Mesenchymal stem cell (in vitro differentiated cells and primary cell): ENCODE data around the gene GRXCR2.

Experiments
- DNase-seq: peaks from one replicate; pipeline ENCODE4 v3.0.0-alpha.2; 2013
- H2AFZ ChIP-seq: one replicate; pipeline ENCODE4 v1.6.1; 2013; ENCODE audit warnings: low read depth, mild to moderate bottlenecking, control low read depth, inconsistent platforms, low read length, moderate library complexity
- H2AK5ac ChIP-seq: 2 replicates; pipeline ENCODE4 v1.6.1; 2013; ENCODE audit warnings: low read length, moderate library complexity, mild to moderate bottlenecking, inconsistent platforms; ENCODE audit not compliant: severe bottlenecking
- H2BK120ac ChIP-seq: one replicate; pipeline ENCODE4 v1.6.1; 2013; ENCODE audit warnings: low read depth, mild to moderate bottlenecking, inconsistent platforms, low read length, moderate library complexity
- H2BK12ac ChIP-seq, 2 experiments: one replicate each; pipeline ENCODE4 v1.6.1; 2013; ENCODE audit warnings: inconsistent platforms in 2 of 2, low read length in 2 of 2, mild to moderate bottlenecking in 2 of 2, moderate library complexity in 2 of 2, control low read depth in 1 of 2
- H2BK15ac ChIP-seq: one replicate; pipeline ENCODE4 v1.6.1; 2013; ENCODE audit warnings: mild to moderate bottlenecking, low read depth, inconsistent platforms; ENCODE audit not compliant: poor library complexity, severe bottlenecking
- H2BK5ac ChIP-seq: 2 replicates; pipeline ENCODE4 v1.6.1; 2013; ENCODE audit warnings: low read depth, mild to moderate bottlenecking, low read length, control low read depth, inconsistent platforms; ENCODE audit not compliant: poor library complexity, severe bottlenecking
- H3K14ac ChIP-seq, 2 experiments: one replicate each; pipeline ENCODE4 v1.6.1; 2013; ENCODE audit warnings: inconsistent platforms in 2 of 2, low read length in 2 of 2, control low read depth in 1 of 2, mild to moderate bottlenecking in 1 of 2, moderate library complexity in 1 of 2
- H3K18ac ChIP-seq, 2 experiments: one replicate each; pipeline ENCODE4 v1.6.1; 2013; ENCODE audit warnings: inconsistent platforms in 2 of 2, low read length in 2 of 2, control low read depth in 1 of 2, low read depth in 1 of 2, mild to moderate bottlenecking in 1 of 2
- H3K23ac ChIP-seq, 2 experiments: one replicate each; pipeline ENCODE4 v1.6.1; 2013; ENCODE audit warnings: inconsistent platforms in 2 of 2, low read length in 2 of 2, mild to moderate bottlenecking in 2 of 2, moderate library complexity in 2 of 2, control low read depth in 1 of 2
- H3K27ac ChIP-seq: 2 replicates; pipeline ENCODE4 v1.5.1; 2013; ENCODE audit warnings: mild to moderate bottlenecking, moderate library complexity, low read length, control low read depth, inconsistent platforms; ENCODE audit not compliant: poor library complexity, severe bottlenecking
- H3K27me3 ChIP-seq, 2 experiments: 2 replicates each; pipeline versions ENCODE4 v1.6.1 to v1.7.0; 2013; ENCODE audit warnings: low read length in 2 of 2, mild to moderate bottlenecking in 2 of 2, moderate library complexity in 2 of 2, control low read depth in 1 of 2, inconsistent platforms in 1 of 2; ENCODE audit not compliant: control insufficient read depth in 1 of 2, insufficient read depth in 1 of 2
- H3K36me3 ChIP-seq, 2 experiments: 2 replicates each; pipeline versions ENCODE4 v1.6.1 to v1.7.0; 2013; ENCODE audit warnings: low read length in 2 of 2, control low read depth in 1 of 2, inconsistent platforms in 1 of 2, low read depth in 1 of 2, mild to moderate bottlenecking in 1 of 2; ENCODE audit not compliant: insufficient read depth in 2 of 2, control insufficient read depth in 1 of 2
- H3K4ac ChIP-seq, 2 experiments: one replicate each; pipeline ENCODE4 v1.6.1; 2013; ENCODE audit warnings: inconsistent platforms in 2 of 2, low read length in 2 of 2, mild to moderate bottlenecking in 2 of 2, moderate library complexity in 2 of 2, control low read depth in 1 of 2, low read depth in 1 of 2
- H3K4me1 ChIP-seq: 2 replicates; pipeline ENCODE4 v1.6.1; 2013; ENCODE audit warnings: low read depth, low read length, control low read depth; ENCODE audit not compliant: control insufficient read depth, insufficient read depth
- H3K4me2 ChIP-seq: 2 replicates; pipeline ENCODE4 v1.6.1; 2013; ENCODE audit warnings: low read length, mild to moderate bottlenecking, inconsistent platforms; ENCODE audit not compliant: poor library complexity, severe bottlenecking
- H3K4me3 ChIP-seq, 2 experiments: 2 replicates each; pipeline versions ENCODE4 v1.5.1 to v1.7.0; 2013; ENCODE audit warnings: low read length in 2 of 2, mild to moderate bottlenecking in 2 of 2, control low read depth in 1 of 2, low read depth in 1 of 2; ENCODE audit not compliant: insufficient read depth in 1 of 2
- H3K79me1 ChIP-seq: replicated peaks from 2 replicates; pipeline ENCODE4 v1.6.1; 2013; ENCODE audit warnings: mild to moderate bottlenecking, control low read depth, low read length, inconsistent platforms; ENCODE audit not compliant: poor library complexity, severe bottlenecking
- H3K9ac ChIP-seq: 2 replicates; pipeline ENCODE4 v1.7.0; 2013; ENCODE audit warnings: mild to moderate bottlenecking, low read length, moderate library complexity
- H3K9me3 ChIP-seq: 2 replicates; pipeline ENCODE4 v1.7.0; 2013; ENCODE audit warnings: mild to moderate bottlenecking, low read length; ENCODE audit not compliant: control insufficient read depth
- H4K8ac ChIP-seq: one replicate; pipeline ENCODE4 v1.6.1; 2013; ENCODE audit warnings: inconsistent platforms, mild to moderate bottlenecking, low read length, moderate library complexity
- H4K91ac ChIP-seq: one replicate; pipeline ENCODE4 v1.6.1; 2013; ENCODE audit warnings: mild to moderate bottlenecking, low read length, inconsistent platforms
- WGBS: methylation state at CpG from one replicate; pipeline ENCODE4 v1.1.7; 2013; ENCODE audit warnings: mixed read lengths; 5-methylcytosine and 5-hydroxymethylcytosine counted together

Gene GRXCR2

DNA sequence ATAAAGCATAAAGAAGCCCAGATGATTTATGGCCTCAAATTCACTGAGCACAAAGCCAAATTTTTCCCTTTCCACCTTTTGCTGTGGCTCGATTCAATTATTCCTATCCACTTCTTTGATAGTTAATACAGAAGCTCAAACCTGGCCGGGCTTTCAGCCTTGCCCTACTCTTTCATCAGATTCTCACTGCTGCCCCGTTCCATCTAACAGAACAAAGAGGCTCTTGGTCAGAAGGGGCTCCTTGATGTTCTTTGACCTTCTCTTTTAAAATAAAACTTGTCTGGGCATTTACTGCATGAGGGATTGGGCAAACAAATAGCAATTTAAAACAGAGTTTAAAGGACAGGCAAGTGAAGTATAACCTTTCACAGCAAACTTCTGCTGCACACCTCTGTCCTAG, 9.8 kb downstream of the GRXCR2 start:
- H3K23ac ChIP-seq = no peak overlapping the region
- H4K91ac ChIP-seq = no peak overlapping the region
- no peak overlapping the region for H3K18ac ChIP-seq
- H3K4me2 ChIP-seq = no peak overlapping the region
- no peak overlapping the region for H2BK120ac ChIP-seq
- no peak overlapping the region for H3K4me3 ChIP-seq
- H4K8ac ChIP-seq = no peak overlapping the region
- H2AK5ac ChIP-seq = no peak overlapping the region
- H3K4me1 ChIP-seq = no peaks in the 10 kb centered on the region
- H3K14ac ChIP-seq = no peak overlapping the region
- no peak for DNase-seq
- H2AFZ ChIP-seq = no peak overlapping the region
- H2BK15ac ChIP-seq = no peak overlapping the region
- no peaks in the 10 kb centered on the region for H3K27me3 ChIP-seq
- no peaks in the 10 kb centered on the region for H3K9me3 ChIP-seq
- no peak overlapping the region for H3K4ac ChIP-seq
- 88% methylated on average over 3 of the region's 3 CpGs for WGBS
- H2BK5ac ChIP-seq = no peak overlapping the region
- no peaks in the 10 kb centered on the region for H3K79me1 ChIP-seq
- H2BK12ac ChIP-seq = no peak overlapping the region
- H3K9ac ChIP-seq = no peak overlapping the region
- no peaks in the 10 kb centered on the region for H3K36me3 ChIP-seq
- H3K27ac ChIP-seq = no peak overlapping the region

DNA sequence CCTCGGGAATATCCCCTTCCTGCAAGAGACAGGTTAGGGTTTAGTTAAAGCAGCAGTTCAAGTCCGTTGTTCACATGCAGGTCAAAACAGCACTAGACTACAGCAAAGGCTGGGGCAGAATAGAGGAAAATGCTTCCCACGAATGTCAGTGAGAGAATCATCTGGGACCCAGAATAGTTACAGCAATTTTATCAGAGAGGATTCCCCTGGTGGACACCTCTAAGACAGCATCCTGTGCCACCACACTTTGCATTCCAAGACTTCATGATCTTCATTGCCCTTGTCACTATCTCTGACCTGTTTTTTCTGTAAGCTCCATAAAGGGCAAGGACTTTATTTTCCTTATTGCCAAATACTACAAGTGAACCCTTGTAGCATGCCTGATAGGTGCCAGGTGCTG, 12.9 kb downstream of the GRXCR2 start:
- Histone ChIP-seq H3K9me3 (no peaks in the 10 kb centered on the region), H3K4ac (no peak overlapping the region), H2AK5ac (no peak overlapping the region), H4K8ac (no peak overlapping the region), H3K4me2 (no peak overlapping the region), H3K9ac (no peak overlapping the region), H3K14ac (no peak overlapping the region), H3K27ac (no peak overlapping the region), H3K27me3 (no peaks in the 10 kb centered on the region), H3K4me3 (no peak overlapping the region), H3K79me1 (no peaks in the 10 kb centered on the region), H2BK12ac (no peak overlapping the region), H2BK120ac (no peak overlapping the region), H3K36me3 (no peaks in the 10 kb centered on the region), H3K18ac (peak overlapping the region in 1 of 2 experiments; percentile 34), H3K4me1 (peaks cover 5% of the 10 kb centered on the region), H3K23ac (no peak overlapping the region), H2BK5ac (no peak overlapping the region), H2BK15ac (no peak overlapping the region), H2AFZ (no peak overlapping the region), H4K91ac (no peak overlapping the region)
- 92% methylated on average over 3 of the region's 3 CpGs for WGBS
- DNase-seq = no peak

DNA sequence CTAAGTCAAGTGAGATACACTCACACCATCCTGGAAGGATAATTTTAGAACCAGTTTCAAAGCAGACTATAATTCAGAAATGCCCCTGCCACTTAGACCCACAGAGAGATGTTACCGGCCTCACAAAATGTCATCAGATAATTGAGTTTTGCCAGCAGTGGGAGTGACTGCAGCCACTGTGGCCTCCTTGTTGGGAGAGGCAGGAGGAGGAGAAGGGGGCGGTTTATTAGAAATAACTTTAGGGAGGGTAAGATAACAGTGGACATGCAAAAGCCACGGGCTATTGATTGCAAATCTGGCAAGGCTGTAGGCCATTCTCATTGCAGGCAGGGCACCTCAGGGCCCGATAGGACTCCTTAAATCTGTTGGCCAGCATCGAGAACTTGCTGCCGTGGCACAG, 13.4 kb downstream of the GRXCR2 start:
- no peak overlapping the region for H2BK120ac ChIP-seq
- H3K4me3 ChIP-seq = no peak overlapping the region
- no peak overlapping the region for H4K91ac ChIP-seq
- no peak overlapping the region for H2AK5ac ChIP-seq
- H3K4me2 ChIP-seq = no peak overlapping the region
- H3K18ac ChIP-seq = peak overlapping the region in 1 of 2 experiments; percentile 34
- DNase-seq = no peak
- peak overlapping the region; percentile 24 for H3K9ac ChIP-seq
- H3K4me1 ChIP-seq = peaks cover 6% of the 10 kb centered on the region
- no peaks in the 10 kb centered on the region for H3K36me3 ChIP-seq
- no peaks in the 10 kb centered on the region for H3K9me3 ChIP-seq
- H3K27me3 ChIP-seq = no peaks in the 10 kb centered on the region
- no peak overlapping the region for H2BK15ac ChIP-seq
- H2AFZ ChIP-seq = no peak overlapping the region
- H2BK5ac ChIP-seq = no peak overlapping the region
- H3K27ac ChIP-seq = no peak overlapping the region
- no peaks in the 10 kb centered on the region for H3K79me1 ChIP-seq
- WGBS = 92% methylated on average over 6 of the region's 6 CpGs
- no peak overlapping the region for H4K8ac ChIP-seq
- no peak overlapping the region for H2BK12ac ChIP-seq
- H3K23ac ChIP-seq = no peak overlapping the region
- no peak overlapping the region for H3K14ac ChIP-seq
- H3K4ac ChIP-seq = no peak overlapping the region

DNA sequence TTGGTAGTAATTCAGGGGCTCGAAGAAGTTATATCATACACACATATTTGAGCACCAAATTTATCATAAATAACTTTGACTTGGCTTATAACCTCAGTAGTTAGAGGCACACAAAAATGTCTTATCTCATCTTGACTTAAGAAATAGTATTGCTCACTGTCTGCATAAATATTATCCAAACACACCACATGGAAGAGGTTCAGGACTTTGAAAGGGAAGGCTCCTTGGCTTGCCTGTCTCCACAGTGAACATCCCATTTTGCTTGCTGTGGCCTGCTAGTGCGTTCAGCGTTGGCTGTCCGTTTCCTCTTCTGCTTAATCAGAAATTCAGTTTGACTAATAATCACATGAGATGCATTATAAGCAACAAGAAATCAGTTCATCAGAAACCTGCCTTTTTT, 13.9 kb downstream of the GRXCR2 start:
- Histone ChIP-seq H4K91ac (no peak overlapping the region), H2BK120ac (no peak overlapping the region), H3K14ac (no peak overlapping the region), H2BK5ac (no peak overlapping the region), H3K4me2 (no peak overlapping the region), H3K4me1 (peaks cover 7% of the 10 kb centered on the region), H2BK12ac (no peak overlapping the region), H3K4me3 (no peak overlapping the region), H3K23ac (no peak overlapping the region), H3K27me3 (no peaks in the 10 kb centered on the region), H2AFZ (no peak overlapping the region), H3K9ac (peak overlapping the region; percentile 24), H3K18ac (no peak overlapping the region), H3K9me3 (no peaks in the 10 kb centered on the region), H4K8ac (no peak overlapping the region), H3K4ac (no peak overlapping the region), H3K27ac (no peak overlapping the region), H3K36me3 (no peaks in the 10 kb centered on the region), H3K79me1 (no peaks in the 10 kb centered on the region), H2AK5ac (no peak overlapping the region), H2BK15ac (no peak overlapping the region)
- 97% methylated on average over 3 of the region's 4 CpGs for WGBS
- DNase-seq = no peak
